KMS-11 (cell line): ENCODE data around the gene DCP1A.

Experiments
- H2AFZ ChIP-seq: fragments of 200-600 bp; sonication (generic); 2 replicates; pipeline ENCODE4 v1.6.1; 2016; ENCODE audit warnings: antibody characterized with exemption, mixed run types, low read depth
- H3K27ac ChIP-seq: fragments of 200-600 bp; sonication (generic); 2 replicates; pipeline ENCODE4 v1.6.1; 2016; ENCODE audit warnings: mild to moderate bottlenecking, mixed run types
- H3K27me3 ChIP-seq: fragments of 200-600 bp; sonication (generic); 2 replicates; pipeline ENCODE4 v1.6.1; 2017; ENCODE audit warnings: mild to moderate bottlenecking, low read depth, mixed run types, moderate library complexity; ENCODE audit not compliant: insufficient read depth
- H3K36me3 ChIP-seq: fragments of 200-600 bp; sonication (generic); 2 replicates; pipeline ENCODE4 v1.6.1; 2017; ENCODE audit warnings: mild to moderate bottlenecking, mixed run types; ENCODE audit not compliant: insufficient read depth
- H3K4me1 ChIP-seq: fragments of 200-600 bp; sonication (generic); 2 replicates; pipeline ENCODE4 v1.6.1; 2016; ENCODE audit warnings: mild to moderate bottlenecking, low read depth, mixed run types; ENCODE audit not compliant: poor library complexity, severe bottlenecking
- H3K4me2 ChIP-seq: fragments of 200-600 bp; sonication (generic); 2 replicates; pipeline ENCODE4 v1.7.0; 2016; ENCODE audit warnings: mild to moderate bottlenecking, mixed run types
- H3K4me3 ChIP-seq: fragments of 200-600 bp; sonication (generic); IDR thresholded peaks from 2 replicates; pipeline ENCODE4 v1.6.1; 2017; ENCODE audit warnings: low read depth, low read length, mixed read lengths; ENCODE audit not compliant: insufficient read depth
- H3K79me2 ChIP-seq: fragments of 200-600 bp; sonication (generic); 2 replicates; pipeline ENCODE4 v1.6.1; 2016; ENCODE audit warnings: low read depth, mixed run types; ENCODE audit not compliant: insufficient read depth
- H3K9ac ChIP-seq: fragments of 200-600 bp; sonication (generic); 2 replicates; pipeline ENCODE4 v1.6.1; 2016; ENCODE audit warnings: mild to moderate bottlenecking, mixed run types
- H4K20me1 ChIP-seq: fragments of 200-600 bp; sonication (generic); 2 replicates; pipeline ENCODE4 v1.6.1; 2016; ENCODE audit warnings: mild to moderate bottlenecking, mixed run types; ENCODE audit not compliant: insufficient read depth
- TF ChIP-seq, protein P1 (sequence below): fragments of 200-600 bp; sonication (generic); conservative IDR thresholded peaks from 2 replicates; pipeline ENCODE4 v1.6.1; 2017; ENCODE audit warnings: low read depth, mild to moderate bottlenecking, antibody characterized with exemption, low read length, moderate library complexity, mixed read lengths

Gene DCP1A

GRCh38 chr3:53287131-53287629 is 60.2 kb downstream of the DCP1A start:
- H3K4me2 ChIP-seq = no peak overlapping the region
- H3K79me2 ChIP-seq = no peaks in the 10 kb centered on the region
- no peaks in the 10 kb centered on the region for H3K27me3 ChIP-seq
- H2AFZ ChIP-seq = no peak overlapping the region
- H3K9ac ChIP-seq = no peak overlapping the region
- H3K36me3 ChIP-seq = no peaks in the 10 kb centered on the region
- no peaks in the 10 kb centered on the region for H3K4me1 ChIP-seq
- TF ChIP-seq, protein P1, sequence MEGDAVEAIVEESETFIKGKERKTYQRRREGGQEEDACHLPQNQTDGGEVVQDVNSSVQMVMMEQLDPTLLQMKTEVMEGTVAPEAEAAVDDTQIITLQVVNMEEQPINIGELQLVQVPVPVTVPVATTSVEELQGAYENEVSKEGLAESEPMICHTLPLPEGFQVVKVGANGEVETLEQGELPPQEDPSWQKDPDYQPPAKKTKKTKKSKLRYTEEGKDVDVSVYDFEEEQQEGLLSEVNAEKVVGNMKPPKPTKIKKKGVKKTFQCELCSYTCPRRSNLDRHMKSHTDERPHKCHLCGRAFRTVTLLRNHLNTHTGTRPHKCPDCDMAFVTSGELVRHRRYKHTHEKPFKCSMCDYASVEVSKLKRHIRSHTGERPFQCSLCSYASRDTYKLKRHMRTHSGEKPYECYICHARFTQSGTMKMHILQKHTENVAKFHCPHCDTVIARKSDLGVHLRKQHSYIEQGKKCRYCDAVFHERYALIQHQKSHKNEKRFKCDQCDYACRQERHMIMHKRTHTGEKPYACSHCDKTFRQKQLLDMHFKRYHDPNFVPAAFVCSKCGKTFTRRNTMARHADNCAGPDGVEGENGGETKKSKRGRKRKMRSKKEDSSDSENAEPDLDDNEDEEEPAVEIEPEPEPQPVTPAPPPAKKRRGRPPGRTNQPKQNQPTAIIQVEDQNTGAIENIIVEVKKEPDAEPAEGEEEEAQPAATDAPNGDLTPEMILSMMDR = no peak
- H3K4me3 ChIP-seq = no peak overlapping the region
- H3K27ac ChIP-seq = no peak overlapping the region
- no peaks in the 10 kb centered on the region for H4K20me1 ChIP-seq

GRCh38 chr3:53286727-53287126 is 60.6 kb downstream of the DCP1A start:
- Histone ChIP-seq H3K9ac (no peak overlapping the region), H2AFZ (no peak overlapping the region), H3K36me3 (no peaks in the 10 kb centered on the region), H3K4me2 (no peak overlapping the region), H3K4me1 (no peaks in the 10 kb centered on the region), H4K20me1 (no peaks in the 10 kb centered on the region), H3K27me3 (no peaks in the 10 kb centered on the region), H3K27ac (no peak overlapping the region), H3K4me3 (no peak overlapping the region), H3K79me2 (no peaks in the 10 kb centered on the region)
- TF ChIP-seq, protein P1 = no peak

GRCh38 chr3:53282581-53282980 is 64.8 kb downstream of the DCP1A start:
- Histone ChIP-seq H3K9ac (no peak overlapping the region), H3K4me2 (no peak overlapping the region), H4K20me1 (no peaks in the 10 kb centered on the region), H3K36me3 (no peaks in the 10 kb centered on the region), H3K4me3 (no peak overlapping the region), H3K27ac (no peak overlapping the region), H3K79me2 (no peaks in the 10 kb centered on the region), H3K4me1 (no peaks in the 10 kb centered on the region), H2AFZ (no peak overlapping the region), H3K27me3 (no peaks in the 10 kb centered on the region)
- TF ChIP-seq, protein P1 = no peak

GRCh38 chr3:53278667-53279066 is 68.7 kb downstream of the DCP1A start:
- no peak overlapping the region for H2AFZ ChIP-seq
- TF ChIP-seq, protein P1 = no peak
- no peaks in the 10 kb centered on the region for H3K27me3 ChIP-seq
- H3K36me3 ChIP-seq = no peaks in the 10 kb centered on the region
- no peak overlapping the region for H3K4me2 ChIP-seq
- H3K4me3 ChIP-seq = no peak overlapping the region
- H4K20me1 ChIP-seq = no peaks in the 10 kb centered on the region
- no peak overlapping the region for H3K27ac ChIP-seq
- no peaks in the 10 kb centered on the region for H3K79me2 ChIP-seq
- no peaks in the 10 kb centered on the region for H3K4me1 ChIP-seq
- no peak overlapping the region for H3K9ac ChIP-seq
